Keratinocyte (primary cell): ENCODE results near the gene CACNA2D4. TPM values are rescaled to one million over a fixed set of nuclear protein-coding genes. Genes with fewer than 3 reads are reported as not detected.

Experiments used
- DNase-seq: peaks from one replicate; pipeline ENCODE4 v3.0.0-alpha.2; 2011; ENCODE audit warnings: low read depth, missing footprints, low spot score
- FAIRE-seq: peaks from 2 replicates; lab custom pipeline; 2011; peaks lifted over from hg19 to GRCh38; lab: Jason Lieb, UNC
- H2AFZ ChIP-seq: 2 replicates; pipeline ENCODE4 v1.6.0; 2012; ENCODE audit warnings: low read length, control low read depth, inconsistent platforms; ENCODE audit not compliant: control insufficient read depth
- H3K27ac ChIP-seq: 2 replicates; pipeline ENCODE4 v1.5.1; 2011; ENCODE audit warnings: low read length; ENCODE audit not compliant: control insufficient read depth, insufficient read depth
- H3K27me3 ChIP-seq: 3 replicates; pipeline ENCODE4 v1.6.0; 2011; ENCODE audit warnings: low read length; ENCODE audit not compliant: control insufficient read depth, insufficient read depth; ENCODE audit errors: extremely low read depth
- H3K36me3 ChIP-seq, 2 experiments: 2 replicates in 1 of 2; 3 replicates in 1 of 2; pipeline ENCODE4 v1.5.1; 2011; ENCODE audit warnings: low read length in 2 of 2, mild to moderate bottlenecking in 1 of 2; ENCODE audit not compliant: control insufficient read depth in 2 of 2, insufficient read depth in 2 of 2; ENCODE audit errors: extremely low read depth in 1 of 2
- H3K4me1 ChIP-seq: 3 replicates; pipeline ENCODE4 v1.5.1; 2011; ENCODE audit warnings: low read length; ENCODE audit not compliant: control insufficient read depth, insufficient read depth; ENCODE audit errors: extremely low read depth
- H3K4me2 ChIP-seq: 3 replicates; pipeline ENCODE4 v1.6.0; 2011; ENCODE audit warnings: low read depth, low read length; ENCODE audit not compliant: control insufficient read depth, insufficient read depth; ENCODE audit errors: extremely low read depth
- H3K4me3 ChIP-seq, 3 experiments: fragments of 200-600 bp in 1 of 3; sonication (generic) in 1 of 3; 2 replicates in 2 of 3; 3 replicates in 1 of 3; pipeline ENCODE4 v1.5.1; 2011 to 2016; ENCODE audit warnings: low read length in 3 of 3, mild to moderate bottlenecking in 3 of 3, control low read depth in 2 of 3, inconsistent platforms in 1 of 3, low read depth in 1 of 3, mixed read lengths in 1 of 3, mixed run types in 1 of 3, moderate library complexity in 1 of 3; ENCODE audit not compliant: control insufficient read depth in 2 of 3, insufficient read depth in 2 of 3; ENCODE audit errors: extremely low read depth in 1 of 3
- H3K79me2 ChIP-seq: 2 replicates; pipeline ENCODE4 v1.6.0; 2012; ENCODE audit warnings: low read length; ENCODE audit not compliant: control insufficient read depth, insufficient read depth
- H3K9ac ChIP-seq: 3 replicates; pipeline ENCODE4 v1.6.0; 2011; ENCODE audit warnings: low read length; ENCODE audit not compliant: control insufficient read depth, insufficient read depth; ENCODE audit errors: extremely low read depth
- H3K9me1 ChIP-seq: 3 replicates; pipeline ENCODE4 v1.6.0; 2011; ENCODE audit warnings: low read length; ENCODE audit not compliant: control insufficient read depth, insufficient read depth; ENCODE audit errors: extremely low read depth
- H3K9me3 ChIP-seq: 2 replicates; pipeline ENCODE4 v1.5.1; 2012; ENCODE audit warnings: low read depth, low read length; ENCODE audit not compliant: control insufficient read depth
- H4K20me1 ChIP-seq: 3 replicates; pipeline ENCODE4 v1.6.0; 2011; ENCODE audit warnings: low read length; ENCODE audit not compliant: control insufficient read depth, insufficient read depth; ENCODE audit errors: extremely low read depth
- EZH2 ChIP-seq: IDR thresholded peaks from one replicate; pipeline ENCODE4 v1.6.1; 2012; ENCODE audit warnings: inconsistent platforms, mild to moderate bottlenecking, low read length, moderate library complexity
- dilution Hi-C: fragments of 300-500 bp; cut with MboI; formaldehyde crosslinking; loops from one replicate; pipeline ENCODE4 v1.7.0; 2020; ENCODE audit warnings: low sequenced_read_pairs; ENCODE audit not compliant: extremely low pct_ligation_motif_present
- polyA plus RNA-seq, 5 experiments: library from polyadenylated mRNA; depleted of rRNA in 3 of 5; stranded (reverse) in 3 of 5; stranded (forward) in 1 of 5; unstranded in 1 of 5; fragments of >200 nt; gene quantifications; 1 replicate in 1 of 5; 2 replicates in 3 of 5; 3 replicates in 1 of 5; pipeline versions ENCODE4 v1.2.1 to v1.2.3, GENCODE V29; 2011 to 2012; ENCODE audit warnings: missing spikeins in 2 of 5, low read depth in 1 of 5, low replicate concordance in 1 of 5
- TF ChIP-seq, protein P1 (sequence below), 3 experiments: IDR thresholded peaks in 1 of 3; conservative IDR thresholded peaks in 1 of 3; optimal IDR thresholded peaks in 1 of 3; 2 replicates in 2 of 3; 3 replicates in 1 of 3; pipeline versions ENCODE3 to v1.5.1; 2011; ENCODE audit warnings: low read length in 3 of 3, mild to moderate bottlenecking in 3 of 3, moderate library complexity in 2 of 3, control low read depth in 1 of 3, inconsistent platforms in 1 of 3; ENCODE audit not compliant: insufficient read depth in 2 of 3; ENCODE audit errors: extremely low read depth in 1 of 3

The CACNA2D4 gene
- polyA plus RNA-seq, 1 donor (not counting 4 experiments of a cell fraction or from before 2014, with no cell fraction given): 0.09 TPM

GRCh38 chr12:1927051-1927680 lies 8.7 kb upstream of the CACNA2D4 start:
- Histone ChIP-seq H3K27ac (no peak overlapping the region), H3K9me3 (no peaks in the 10 kb centered on the region), H3K27me3 (peaks cover 19% of the 10 kb centered on the region), H2AFZ (no peak overlapping the region), H3K36me3 (no peaks in the 10 kb centered on the region), H3K9me1 (no peaks in the 10 kb centered on the region), H3K9ac (no peak overlapping the region), H3K4me2 (no peak overlapping the region), H3K4me3 (no peak overlapping the region), H3K79me2 (no peaks in the 10 kb centered on the region), H3K4me1 (no peaks in the 10 kb centered on the region), H4K20me1 (no peaks in the 10 kb centered on the region)
- DNase-seq (no peak), FAIRE-seq (no peak)
- dilution Hi-C loops: no loop called here
- TF ChIP-seq, protein P1, sequence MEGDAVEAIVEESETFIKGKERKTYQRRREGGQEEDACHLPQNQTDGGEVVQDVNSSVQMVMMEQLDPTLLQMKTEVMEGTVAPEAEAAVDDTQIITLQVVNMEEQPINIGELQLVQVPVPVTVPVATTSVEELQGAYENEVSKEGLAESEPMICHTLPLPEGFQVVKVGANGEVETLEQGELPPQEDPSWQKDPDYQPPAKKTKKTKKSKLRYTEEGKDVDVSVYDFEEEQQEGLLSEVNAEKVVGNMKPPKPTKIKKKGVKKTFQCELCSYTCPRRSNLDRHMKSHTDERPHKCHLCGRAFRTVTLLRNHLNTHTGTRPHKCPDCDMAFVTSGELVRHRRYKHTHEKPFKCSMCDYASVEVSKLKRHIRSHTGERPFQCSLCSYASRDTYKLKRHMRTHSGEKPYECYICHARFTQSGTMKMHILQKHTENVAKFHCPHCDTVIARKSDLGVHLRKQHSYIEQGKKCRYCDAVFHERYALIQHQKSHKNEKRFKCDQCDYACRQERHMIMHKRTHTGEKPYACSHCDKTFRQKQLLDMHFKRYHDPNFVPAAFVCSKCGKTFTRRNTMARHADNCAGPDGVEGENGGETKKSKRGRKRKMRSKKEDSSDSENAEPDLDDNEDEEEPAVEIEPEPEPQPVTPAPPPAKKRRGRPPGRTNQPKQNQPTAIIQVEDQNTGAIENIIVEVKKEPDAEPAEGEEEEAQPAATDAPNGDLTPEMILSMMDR (optimal IDR thresholded peaks at IDR 0.05 in 1 of 3, IDR thresholded peaks at IDR 0.05 in 1 of 3, conservative IDR thresholded peaks at IDR 0.05 in 1 of 3; ENCODE audit: extremely low read depth in 1 of 3, insufficient read depth in 2 of 3, low read length in 3 of 3): no peak

DNA sequence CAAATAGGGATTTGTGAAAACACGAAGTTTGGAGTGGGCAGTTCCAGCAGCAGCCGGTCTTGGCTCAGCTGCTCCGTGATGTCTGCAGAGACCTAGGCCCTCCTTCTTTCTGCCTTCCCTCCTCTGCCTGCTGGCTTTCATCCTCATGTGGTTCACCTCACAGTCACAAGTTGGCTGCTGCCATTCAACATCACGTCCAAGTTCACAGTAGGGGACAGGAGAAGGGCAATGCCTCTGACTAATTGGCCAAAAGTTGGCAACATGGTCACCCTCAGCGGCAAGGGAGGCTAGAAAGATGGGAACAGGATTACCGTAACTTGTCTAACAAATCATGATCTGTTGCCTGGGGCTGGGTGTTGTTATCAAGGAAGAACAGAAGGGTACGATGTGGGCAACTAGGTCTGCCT lies 7.8 kb upstream of the CACNA2D4 start:
- Histone ChIP-seq H3K4me1 (no peaks in the 10 kb centered on the region), H3K4me2 (no peak overlapping the region), H3K9ac (no peak overlapping the region), H3K27me3 (peaks cover 19% of the 10 kb centered on the region), H4K20me1 (no peaks in the 10 kb centered on the region), H3K27ac (no peak overlapping the region), H3K79me2 (no peaks in the 10 kb centered on the region), H3K9me3 (no peaks in the 10 kb centered on the region), H3K4me3 (no peak overlapping the region), H2AFZ (no peak overlapping the region), H3K9me1 (no peaks in the 10 kb centered on the region), H3K36me3 (no peaks in the 10 kb centered on the region)
- DNase-seq (no peak), FAIRE-seq (no peak)
- TF ChIP-seq EZH2: no peak
- TF ChIP-seq, protein P1 (optimal IDR thresholded peaks at IDR 0.05 in 1 of 3, IDR thresholded peaks at IDR 0.05 in 1 of 3, conservative IDR thresholded peaks at IDR 0.05 in 1 of 3; ENCODE audit: extremely low read depth in 1 of 3, insufficient read depth in 2 of 3, low read length in 3 of 3): no peak
- dilution Hi-C loops: no loop called here
